HEK293T (cell line): ENCODE measurements around the gene PAF1.

Experiments used
- CTCF ChIA-PET: fragments of 350-600 bp; formaldehyde crosslinking; extraction: SDS; loops from one replicate; lab custom pipeline; 2021; ENCODE audit warnings: antibody characterized with exemption, inconsistent platforms; lab: Yijun Ruan, JAX
- POLR2A ChIA-PET: fragments of 350-600 bp; formaldehyde crosslinking; extraction: SDS; loops from one replicate; lab custom pipeline; 2020; ENCODE audit warnings: antibody characterized with exemption, inconsistent platforms; lab: Yijun Ruan, JAX
- DNase-seq: peaks from one replicate; pipeline ENCODE4 v3.0.0; 2012; ENCODE audit warnings: mixed read lengths; ENCODE audit errors: extremely low spot score
- ARNT ChIP-seq: fragments of 450-650 bp; IDR thresholded peaks from 2 replicates; pipeline ENCODE4 v1.6.1; 2017; ENCODE audit warnings: mild to moderate bottlenecking
- BHLHE40 ChIP-seq: fragments of 450-650 bp; IDR thresholded peaks from 2 replicates; pipeline ENCODE4 v1.6.1; 2016; ENCODE audit warnings: mild to moderate bottlenecking, moderate library complexity, borderline replicate concordance
- CTBP1 ChIP-seq: fragments of 450-650 bp; IDR thresholded peaks from 2 replicates; pipeline ENCODE4 v1.6.1; 2016; ENCODE audit warnings: borderline replicate concordance
- ELF4 ChIP-seq: fragments of 450-650 bp; IDR thresholded peaks from 2 replicates; pipeline ENCODE4 v1.6.1; 2017; ENCODE audit warnings: antibody characterized with exemption
- FOXA1 ChIP-seq: fragments of 450-650 bp; IDR thresholded peaks from 2 replicates; pipeline ENCODE4 v1.6.1; 2016; ENCODE audit warnings: mild to moderate bottlenecking
- FOXK2 ChIP-seq: fragments of 450-650 bp; IDR thresholded peaks from 2 replicates; pipeline ENCODE4 v1.6.1; 2016; ENCODE audit warnings: mild to moderate bottlenecking
- FOXM1 ChIP-seq: fragments of 450-650 bp; IDR thresholded peaks from 2 replicates; pipeline ENCODE4 v1.6.1; 2017; ENCODE audit warnings: mild to moderate bottlenecking, borderline replicate concordance
- HDGF ChIP-seq: fragments of 450-650 bp; IDR thresholded peaks from 2 replicates; pipeline ENCODE4 v1.6.1; 2017; ENCODE audit warnings: antibody characterized with exemption, borderline replicate concordance
- L3MBTL2 ChIP-seq: fragments of 450-650 bp; conservative IDR thresholded peaks from 2 replicates; pipeline ENCODE4 v1.6.1; 2016; ENCODE audit warnings: mild to moderate bottlenecking
- LEF1 ChIP-seq: fragments of 450-650 bp; IDR thresholded peaks from 2 replicates; pipeline ENCODE4 v1.6.1; 2017; ENCODE audit warnings: mild to moderate bottlenecking, borderline replicate concordance
- NFRKB ChIP-seq: fragments of 450-650 bp; IDR thresholded peaks from 2 replicates; pipeline ENCODE4 v1.6.1; 2016; ENCODE audit warnings: mild to moderate bottlenecking, moderate library complexity
- SP1 ChIP-seq: fragments of 450-650 bp; IDR thresholded peaks from 2 replicates; pipeline ENCODE4 v1.6.1; 2017
- SUZ12 ChIP-seq: fragments of 450-650 bp; IDR thresholded peaks from 2 replicates; pipeline ENCODE4 v1.6.1; 2016; ENCODE audit warnings: mild to moderate bottlenecking
- TARDBP ChIP-seq: fragments of 450-650 bp; IDR thresholded peaks from 2 replicates; pipeline ENCODE4 v1.6.1; 2016
- ZNF384 ChIP-seq: fragments of 450-650 bp; IDR thresholded peaks from 2 replicates; pipeline ENCODE4 v1.6.1; 2016
- TF ChIP-seq, protein P1 (sequence below): fragments of 450-650 bp; IDR thresholded peaks from 2 replicates; pipeline ENCODE4 v1.6.1; 2016

PAF1 gene

GRCh38 chr19:39365531-39365930, 25.4 kb downstream of the PAF1 start:
- ChIA-PET POLR2A (no interaction called here), CTCF (no interaction called here)
- DNase-seq = no peak
- TF ChIP-seq FOXK2 (no peak), TARDBP (no peak), ZNF384 (no peak), NFRKB (no peak), HDGF (no peak), LEF1 (no peak), BHLHE40 (no peak), ARNT (no peak), L3MBTL2 (no peak), ELF4 (no peak)
- TF ChIP-seq, protein P1, sequence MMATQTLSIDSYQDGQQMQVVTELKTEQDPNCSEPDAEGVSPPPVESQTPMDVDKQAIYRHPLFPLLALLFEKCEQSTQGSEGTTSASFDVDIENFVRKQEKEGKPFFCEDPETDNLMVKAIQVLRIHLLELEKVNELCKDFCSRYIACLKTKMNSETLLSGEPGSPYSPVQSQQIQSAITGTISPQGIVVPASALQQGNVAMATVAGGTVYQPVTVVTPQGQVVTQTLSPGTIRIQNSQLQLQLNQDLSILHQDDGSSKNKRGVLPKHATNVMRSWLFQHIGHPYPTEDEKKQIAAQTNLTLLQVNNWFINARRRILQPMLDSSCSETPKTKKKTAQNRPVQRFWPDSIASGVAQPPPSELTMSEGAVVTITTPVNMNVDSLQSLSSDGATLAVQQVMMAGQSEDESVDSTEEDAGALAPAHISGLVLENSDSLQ = no peak

- ChIA-PET CTCF (no interaction called here), POLR2A (no interaction called here)
- no peak for DNase-seq
- no peak for TF ChIP-seq SP1
- TF ChIP-seq CTBP1 = no peak
- no peak for TF ChIP-seq ZNF384
- no peak for TF ChIP-seq FOXA1
- TF ChIP-seq, protein P1 = no peak
- no peak for TF ChIP-seq LEF1
- TF ChIP-seq ELF4 = no peak
- no peak for TF ChIP-seq HDGF
- no peak for TF ChIP-seq SUZ12
- no peak for TF ChIP-seq ARNT
- no peak for TF ChIP-seq TARDBP
- no peak for TF ChIP-seq FOXK2
- TF ChIP-seq FOXM1 = no peak
- TF ChIP-seq NFRKB = no peak
- TF ChIP-seq BHLHE40 = no peak
Observed at GRCh38 chr19:39363901-39364457, 26.9 kb downstream of the PAF1 start.

DNA sequence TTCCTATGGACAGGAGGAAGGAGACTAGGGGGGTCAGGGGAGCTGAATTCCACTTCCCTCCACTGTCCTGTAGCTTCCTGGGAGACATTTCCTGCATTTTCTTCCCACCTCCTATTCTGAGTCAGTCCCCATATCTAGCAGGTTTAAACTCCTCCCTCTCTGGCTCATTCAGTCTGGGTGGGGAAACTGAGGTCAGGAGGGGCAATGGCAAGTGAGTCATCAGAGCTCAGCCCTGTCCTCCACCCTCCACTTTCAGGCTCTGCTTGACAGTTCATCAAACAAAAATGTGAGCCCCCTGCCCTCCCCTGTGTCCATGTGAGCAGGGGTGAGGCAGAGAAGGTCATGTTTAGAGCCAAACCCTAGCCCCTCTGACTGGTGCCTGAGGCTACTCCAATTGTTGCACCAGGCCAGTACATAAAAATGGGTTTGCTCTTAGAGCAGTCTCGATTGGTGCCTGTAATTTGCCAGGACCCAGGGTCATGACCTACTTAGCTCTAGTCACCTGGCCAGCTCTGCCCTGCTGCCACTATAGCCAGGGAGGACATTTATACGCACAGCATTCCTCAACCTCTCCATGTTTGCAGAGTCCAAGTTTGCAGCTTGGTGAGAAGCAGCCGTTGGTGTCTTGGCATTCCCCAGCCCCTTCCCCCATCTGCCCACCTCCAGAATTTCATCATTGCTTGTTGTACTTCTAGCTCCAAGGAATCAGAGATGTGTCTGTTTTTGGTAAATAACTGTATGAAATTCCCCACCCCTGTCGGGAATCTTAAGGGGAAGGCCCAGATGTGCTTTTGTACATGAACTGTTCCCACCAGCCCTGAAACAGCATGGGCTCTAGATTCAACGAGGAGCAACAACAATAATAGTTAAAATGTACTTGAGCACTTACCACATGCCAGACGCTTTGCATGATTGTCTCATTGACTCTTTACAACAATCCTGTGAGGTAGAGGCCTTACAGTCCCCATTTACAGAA, 27.9 kb downstream of the PAF1 start:
- CTCF ChIA-PET = interaction anchor here (0.6 kb wide), 1 partner anchor 101 kb away, joined by 5 read pairs; no protein-coding TSS in a partner anchor
- DNase-seq = no peak
- no peak for TF ChIP-seq BHLHE40
- TF ChIP-seq ELF4 = no peak
- no peak for TF ChIP-seq LEF1
- TF ChIP-seq NFRKB = no peak
- TF ChIP-seq FOXA1 = no peak
- no peak for TF ChIP-seq CTBP1
- no peak for TF ChIP-seq SUZ12
- no peak for TF ChIP-seq SP1
- TF ChIP-seq ZNF384 = no peak
- TF ChIP-seq HDGF = no peak
- TF ChIP-seq FOXK2 = no peak
- no peak for TF ChIP-seq L3MBTL2
- TF ChIP-seq ARNT = no peak
- POLR2A ChIA-PET = interaction anchor here (1.0 kb wide), 1 partner anchor 73 kb away, joined by 3 read pairs; the partner anchor contains the start of gene RPS16

GRCh38 chr19:39360599-39360998, 30.3 kb downstream of the PAF1 start:
- TF ChIP-seq HDGF (no peak), ELF4 (no peak)
- TF ChIP-seq, protein P1 = no peak
- POLR2A ChIA-PET = no interaction called here
- CTCF ChIA-PET = no interaction called here
- DNase-seq = no peak

- DNase-seq = no peak
- ChIA-PET POLR2A (no interaction called here), CTCF (no interaction called here)
- TF ChIP-seq SP1 (no peak), FOXA1 (no peak), FOXK2 (no peak), FOXM1 (no peak), CTBP1 (no peak), HDGF (no peak), ZNF384 (no peak), ELF4 (no peak)
- TF ChIP-seq, protein P1 = no peak
Observed at GRCh38 chr19:39359026-39359425, 31.9 kb downstream of the PAF1 start.
